SK-N-SH (cell line): ENCODE data around the gene FN3K. TPM values are rescaled to one million over a fixed set of nuclear protein-coding genes. Genes with fewer than 3 reads are reported as not detected.

ENCODE experiments used
- CTCF ChIA-PET: fragments of 300-600, 350-600 bp; formaldehyde crosslinking; extraction: SDS; loops from one replicate; lab custom pipeline; 2021; lab: Yijun Ruan, JAX
- POLR2A ChIA-PET: fragments of 350-600 bp; sonication (Branson Sonifier 250); formaldehyde crosslinking; extraction: SDS; loops from one replicate; lab custom pipeline; 2020; ENCODE audit warnings: antibody characterized with exemption, inconsistent platforms; lab: Yijun Ruan, JAX
- DNase-seq: peaks from one replicate; pipeline ENCODE4 v3.0.0; 2012
- H2AFZ ChIP-seq: fragments of 200-600 bp; sonication (generic); 2 replicates; pipeline ENCODE4 v1.8.1; 2016; ENCODE audit warnings: antibody characterized with exemption, mild to moderate bottlenecking, low read depth
- H3F3A ChIP-seq: fragments of 200-600 bp; sonication (generic); replicated peaks from 2 replicates; pipeline ENCODE3; 2016; ENCODE audit warnings: antibody characterized with exemption, mild to moderate bottlenecking; ENCODE audit not compliant: insufficient read depth
- H3K27ac ChIP-seq, 2 experiments: fragments of 200-500 bp in 1 of 2; fragments of 200-600 bp in 1 of 2; sonication (Bioruptor generic) in 1 of 2; sonication (generic), shearing (Covaris generic) in 1 of 2; 2 replicates each; pipeline versions ENCODE4 v1.5.1 to v1.6.1; 2014 to 2016; ENCODE audit warnings: low read depth in 2 of 2, inconsistent platforms in 1 of 2, low read length in 1 of 2, mild to moderate bottlenecking in 1 of 2, mixed read lengths in 1 of 2
- H3K27me3 ChIP-seq: fragments of 200-600 bp; sonication (generic), shearing (Covaris generic); 2 replicates; pipeline ENCODE4 v1.6.1; 2016; ENCODE audit warnings: mixed run types; ENCODE audit not compliant: insufficient read depth
- H3K36me3 ChIP-seq, 2 experiments: fragments of 200-500 bp in 1 of 2; fragments of 200-600 bp in 1 of 2; sonication (Bioruptor generic) in 1 of 2; sonication (generic) in 1 of 2; replicated peaks in 1 of 2; 2 replicates each; pipeline versions ENCODE3 to v1.5.1; 2014 to 2016; ENCODE audit warnings: low read length in 1 of 2, mild to moderate bottlenecking in 1 of 2; ENCODE audit not compliant: insufficient read depth in 2 of 2, control insufficient read depth in 1 of 2
- H3K4me1 ChIP-seq, 2 experiments: fragments of 200-500 bp in 1 of 2; fragments of 200-600 bp in 1 of 2; sonication (Bioruptor generic) in 1 of 2; sonication (generic), shearing (Covaris generic) in 1 of 2; 2 replicates each; pipeline versions ENCODE4 v1.5.1 to v1.6.1; 2014 to 2016; ENCODE audit warnings: low read depth in 1 of 2, low read length in 1 of 2, mixed run types in 1 of 2; ENCODE audit not compliant: insufficient read depth in 2 of 2, control insufficient read depth in 1 of 2
- H3K4me2 ChIP-seq: fragments of 200-600 bp; sonication (generic), shearing (Covaris generic); 2 replicates; pipeline ENCODE4 v1.6.1; 2017; ENCODE audit warnings: mixed run types
- H3K4me3 ChIP-seq, 2 experiments: fragments of 200-500 bp in 1 of 2; fragments of 200-600 bp in 1 of 2; sonication (Bioruptor generic) in 1 of 2; sonication (generic), shearing (Covaris generic) in 1 of 2; 2 replicates each; pipeline versions ENCODE4 v1.5.1 to v1.8.1; 2014 to 2016; ENCODE audit warnings: low read depth in 2 of 2, inconsistent platforms in 1 of 2, low read length in 1 of 2, mild to moderate bottlenecking in 1 of 2, mixed read lengths in 1 of 2, moderate library complexity in 1 of 2
- H3K79me2 ChIP-seq: fragments of 200-600 bp; sonication (generic); 2 replicates; pipeline ENCODE4 v1.8.1; 2017; ENCODE audit warnings: mild to moderate bottlenecking; ENCODE audit not compliant: insufficient read depth
- H3K9ac ChIP-seq: fragments of 200-600 bp; sonication (generic); 2 replicates; pipeline ENCODE4 v1.6.1; 2017; ENCODE audit warnings: mixed run types
- H3K9me2 ChIP-seq: fragments of 200-600 bp; sonication (generic); 2 replicates; pipeline ENCODE4 v1.6.1; 2017; ENCODE audit warnings: mixed run types
- H3K9me3 ChIP-seq: fragments of 200-600 bp; sonication (generic); 2 replicates; pipeline ENCODE4 v1.6.1; 2017; ENCODE audit warnings: mixed run types, mild to moderate bottlenecking, moderate library complexity
- H4K20me1 ChIP-seq: fragments of 200-600 bp; sonication (generic); 2 replicates; pipeline ENCODE4 v1.6.1; 2017; ENCODE audit warnings: mild to moderate bottlenecking, mixed run types; ENCODE audit not compliant: insufficient read depth
- ELF1 ChIP-seq: IDR thresholded peaks from 2 replicates; pipeline ENCODE4 v1.4.0; 2012
- FOSL2 ChIP-seq: IDR thresholded peaks from 2 replicates; pipeline ENCODE4 v1.4.0; 2012; ENCODE audit warnings: low read depth, mild to moderate bottlenecking, moderate library complexity, borderline replicate concordance
- FOXJ3 ChIP-seq: sonication (generic); formaldehyde crosslinking; IDR thresholded peaks from 2 replicates; pipeline ENCODE4 v1.5.1; 2020; ENCODE audit warnings: mild to moderate bottlenecking, missing genetic modification reagents
- FOXM1 ChIP-seq: IDR thresholded peaks from 2 replicates; pipeline ENCODE4 v1.4.0; 2012; ENCODE audit warnings: low read depth, mild to moderate bottlenecking
- GABPA ChIP-seq: IDR thresholded peaks from 2 replicates; pipeline ENCODE4 v1.4.0; 2012; ENCODE audit warnings: low read depth, mild to moderate bottlenecking
- JUND ChIP-seq: IDR thresholded peaks from 2 replicates; pipeline ENCODE4 v1.4.0; 2012
- MXI1 ChIP-seq: IDR thresholded peaks from 2 replicates; pipeline ENCODE4 v1.6.1; 2012; ENCODE audit warnings: mild to moderate bottlenecking, low read depth, low read length, improper control_type of control experiment
- NFIC ChIP-seq: IDR thresholded peaks from 2 replicates; pipeline ENCODE4 v1.4.0; 2012; ENCODE audit warnings: borderline replicate concordance
- SIN3A ChIP-seq: IDR thresholded peaks from 2 replicates; pipeline ENCODE4 v1.6.1; 2012; ENCODE audit warnings: low read depth, mild to moderate bottlenecking, low read length, moderate library complexity, borderline replicate concordance
- SMC3 ChIP-seq: IDR thresholded peaks from 2 replicates; pipeline ENCODE4 v1.6.1; 2012; ENCODE audit warnings: low read depth, low read length, improper control_type of control experiment
- TAF1 ChIP-seq: IDR thresholded peaks from 2 replicates; pipeline ENCODE4 v1.6.1; 2012; ENCODE audit warnings: low read depth, mild to moderate bottlenecking, low read length, moderate library complexity, borderline replicate concordance
- WGBS: methylation state at CpG from one replicate; pipeline ENCODE4 v1.1.6; 2017; ENCODE audit warnings: low lambda C conversion rate; 5-methylcytosine and 5-hydroxymethylcytosine counted together
- polyA plus RNA-seq, 3 experiments: library from polyadenylated mRNA; depleted of rRNA; stranded (reverse); fragments of >200 nt; gene quantifications; 2 replicates each; pipeline ENCODE4 v1.2.3, GENCODE V29; 2012
- TF ChIP-seq, protein P1 (sequence below): fragments of 200-600 bp; sonication (generic); IDR thresholded peaks from 2 replicates; pipeline ENCODE4 v1.6.1; 2017; ENCODE audit warnings: antibody characterized with exemption, mild to moderate bottlenecking, moderate library complexity
- TF ChIP-seq, protein P2 (sequence below): IDR thresholded peaks from 2 replicates; pipeline ENCODE4; 2012
- TF ChIP-seq, protein P3 (sequence below): IDR thresholded peaks from 2 replicates; pipeline ENCODE4 v1.6.1; 2012; ENCODE audit warnings: mild to moderate bottlenecking, low read depth, low read length, moderate library complexity
- TF ChIP-seq, protein P4 (sequence below): fragments of 150-350 bp; IDR thresholded peaks from 2 replicates; pipeline ENCODE4 v1.6.1; 2016; ENCODE audit warnings: mild to moderate bottlenecking, low read depth, low read length
- TF ChIP-seq, protein P5 (sequence below): fragments of 150-350 bp; IDR thresholded peaks from 2 replicates; pipeline ENCODE4 v1.6.1; 2017; ENCODE audit warnings: antibody characterized with exemption, low read length, low read depth, borderline replicate concordance

FN3K gene
- polyA plus RNA-seq, 1 of the 3 experiments (the other 2 are of a cell fraction) = 9.9 TPM

DNA sequence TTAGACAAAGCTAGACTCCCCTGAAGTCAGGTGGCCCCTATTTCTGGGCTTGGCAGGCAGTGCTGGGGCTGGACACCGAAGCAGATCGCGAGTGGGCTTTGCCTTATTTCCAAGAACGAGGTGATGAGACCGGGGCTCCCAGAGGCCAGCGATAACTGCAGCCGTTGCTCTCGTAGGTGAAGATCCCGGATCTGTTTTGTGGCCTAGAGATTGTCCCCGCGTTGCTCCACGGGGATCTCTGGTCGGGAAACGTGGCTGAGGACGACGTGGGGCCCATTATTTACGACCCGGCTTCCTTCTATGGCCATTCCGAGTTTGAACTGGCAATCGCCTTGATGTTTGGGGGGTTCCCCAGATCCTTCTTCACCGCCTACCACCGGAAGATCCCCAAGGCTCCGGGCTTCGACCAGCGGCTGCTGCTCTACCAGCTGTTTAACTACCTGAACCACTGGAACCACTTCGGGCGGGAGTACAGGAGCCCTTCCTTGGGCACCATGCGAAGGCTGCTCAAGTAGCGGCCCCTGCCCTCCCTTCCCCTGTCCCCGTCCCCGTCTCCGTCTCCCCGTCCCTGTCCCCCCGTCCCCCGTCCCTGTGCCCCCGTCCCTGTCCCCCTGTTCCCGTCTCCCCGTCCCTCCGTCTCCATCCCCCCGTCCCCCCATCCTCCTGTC lies 15.0 kb downstream of the FN3K start:
- Histone ChIP-seq H3K36me3 (peaks cover 0 to 16% of the 10 kb centered on the region in 2 experiments), H3K27ac (no peak overlapping the region), H3K9me2 (no peaks in the 10 kb centered on the region), H3K79me2 (peaks cover 31% of the 10 kb centered on the region), H3F3A (peaks cover 9% of the 10 kb centered on the region), H3K9me3 (no peaks in the 10 kb centered on the region)
- no peak for DNase-seq
- TF ChIP-seq FOXJ3 (CRISPR knock-in tag) (no peak), FOXM1 (no peak), GABPA (no peak), JUND (no peak), TAF1 (no peak), MXI1 (no peak), NFIC (no peak), FOSL2 (no peak), SMC3 (no peak), ELF1 (no peak), SIN3A (no peak)
- TF ChIP-seq, protein P1, sequence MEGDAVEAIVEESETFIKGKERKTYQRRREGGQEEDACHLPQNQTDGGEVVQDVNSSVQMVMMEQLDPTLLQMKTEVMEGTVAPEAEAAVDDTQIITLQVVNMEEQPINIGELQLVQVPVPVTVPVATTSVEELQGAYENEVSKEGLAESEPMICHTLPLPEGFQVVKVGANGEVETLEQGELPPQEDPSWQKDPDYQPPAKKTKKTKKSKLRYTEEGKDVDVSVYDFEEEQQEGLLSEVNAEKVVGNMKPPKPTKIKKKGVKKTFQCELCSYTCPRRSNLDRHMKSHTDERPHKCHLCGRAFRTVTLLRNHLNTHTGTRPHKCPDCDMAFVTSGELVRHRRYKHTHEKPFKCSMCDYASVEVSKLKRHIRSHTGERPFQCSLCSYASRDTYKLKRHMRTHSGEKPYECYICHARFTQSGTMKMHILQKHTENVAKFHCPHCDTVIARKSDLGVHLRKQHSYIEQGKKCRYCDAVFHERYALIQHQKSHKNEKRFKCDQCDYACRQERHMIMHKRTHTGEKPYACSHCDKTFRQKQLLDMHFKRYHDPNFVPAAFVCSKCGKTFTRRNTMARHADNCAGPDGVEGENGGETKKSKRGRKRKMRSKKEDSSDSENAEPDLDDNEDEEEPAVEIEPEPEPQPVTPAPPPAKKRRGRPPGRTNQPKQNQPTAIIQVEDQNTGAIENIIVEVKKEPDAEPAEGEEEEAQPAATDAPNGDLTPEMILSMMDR = no peak
- TF ChIP-seq, protein P2, sequence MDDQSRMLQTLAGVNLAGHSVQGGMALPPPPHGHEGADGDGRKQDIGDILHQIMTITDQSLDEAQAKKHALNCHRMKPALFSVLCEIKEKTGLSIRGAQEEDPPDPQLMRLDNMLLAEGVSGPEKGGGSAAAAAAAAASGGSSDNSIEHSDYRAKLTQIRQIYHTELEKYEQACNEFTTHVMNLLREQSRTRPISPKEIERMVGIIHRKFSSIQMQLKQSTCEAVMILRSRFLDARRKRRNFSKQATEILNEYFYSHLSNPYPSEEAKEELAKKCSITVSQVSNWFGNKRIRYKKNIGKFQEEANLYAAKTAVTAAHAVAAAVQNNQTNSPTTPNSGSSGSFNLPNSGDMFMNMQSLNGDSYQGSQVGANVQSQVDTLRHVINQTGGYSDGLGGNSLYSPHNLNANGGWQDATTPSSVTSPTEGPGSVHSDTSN = no peak
- TF ChIP-seq, protein P3, sequence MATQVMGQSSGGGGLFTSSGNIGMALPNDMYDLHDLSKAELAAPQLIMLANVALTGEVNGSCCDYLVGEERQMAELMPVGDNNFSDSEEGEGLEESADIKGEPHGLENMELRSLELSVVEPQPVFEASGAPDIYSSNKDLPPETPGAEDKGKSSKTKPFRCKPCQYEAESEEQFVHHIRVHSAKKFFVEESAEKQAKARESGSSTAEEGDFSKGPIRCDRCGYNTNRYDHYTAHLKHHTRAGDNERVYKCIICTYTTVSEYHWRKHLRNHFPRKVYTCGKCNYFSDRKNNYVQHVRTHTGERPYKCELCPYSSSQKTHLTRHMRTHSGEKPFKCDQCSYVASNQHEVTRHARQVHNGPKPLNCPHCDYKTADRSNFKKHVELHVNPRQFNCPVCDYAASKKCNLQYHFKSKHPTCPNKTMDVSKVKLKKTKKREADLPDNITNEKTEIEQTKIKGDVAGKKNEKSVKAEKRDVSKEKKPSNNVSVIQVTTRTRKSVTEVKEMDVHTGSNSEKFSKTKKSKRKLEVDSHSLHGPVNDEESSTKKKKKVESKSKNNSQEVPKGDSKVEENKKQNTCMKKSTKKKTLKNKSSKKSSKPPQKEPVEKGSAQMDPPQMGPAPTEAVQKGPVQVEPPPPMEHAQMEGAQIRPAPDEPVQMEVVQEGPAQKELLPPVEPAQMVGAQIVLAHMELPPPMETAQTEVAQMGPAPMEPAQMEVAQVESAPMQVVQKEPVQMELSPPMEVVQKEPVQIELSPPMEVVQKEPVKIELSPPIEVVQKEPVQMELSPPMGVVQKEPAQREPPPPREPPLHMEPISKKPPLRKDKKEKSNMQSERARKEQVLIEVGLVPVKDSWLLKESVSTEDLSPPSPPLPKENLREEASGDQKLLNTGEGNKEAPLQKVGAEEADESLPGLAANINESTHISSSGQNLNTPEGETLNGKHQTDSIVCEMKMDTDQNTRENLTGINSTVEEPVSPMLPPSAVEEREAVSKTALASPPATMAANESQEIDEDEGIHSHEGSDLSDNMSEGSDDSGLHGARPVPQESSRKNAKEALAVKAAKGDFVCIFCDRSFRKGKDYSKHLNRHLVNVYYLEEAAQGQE = no peak
- TF ChIP-seq, protein P4, sequence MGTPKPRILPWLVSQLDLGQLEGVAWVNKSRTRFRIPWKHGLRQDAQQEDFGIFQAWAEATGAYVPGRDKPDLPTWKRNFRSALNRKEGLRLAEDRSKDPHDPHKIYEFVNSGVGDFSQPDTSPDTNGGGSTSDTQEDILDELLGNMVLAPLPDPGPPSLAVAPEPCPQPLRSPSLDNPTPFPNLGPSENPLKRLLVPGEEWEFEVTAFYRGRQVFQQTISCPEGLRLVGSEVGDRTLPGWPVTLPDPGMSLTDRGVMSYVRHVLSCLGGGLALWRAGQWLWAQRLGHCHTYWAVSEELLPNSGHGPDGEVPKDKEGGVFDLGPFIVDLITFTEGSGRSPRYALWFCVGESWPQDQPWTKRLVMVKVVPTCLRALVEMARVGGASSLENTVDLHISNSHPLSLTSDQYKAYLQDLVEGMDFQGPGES = no peak
- TF ChIP-seq, protein P5, sequence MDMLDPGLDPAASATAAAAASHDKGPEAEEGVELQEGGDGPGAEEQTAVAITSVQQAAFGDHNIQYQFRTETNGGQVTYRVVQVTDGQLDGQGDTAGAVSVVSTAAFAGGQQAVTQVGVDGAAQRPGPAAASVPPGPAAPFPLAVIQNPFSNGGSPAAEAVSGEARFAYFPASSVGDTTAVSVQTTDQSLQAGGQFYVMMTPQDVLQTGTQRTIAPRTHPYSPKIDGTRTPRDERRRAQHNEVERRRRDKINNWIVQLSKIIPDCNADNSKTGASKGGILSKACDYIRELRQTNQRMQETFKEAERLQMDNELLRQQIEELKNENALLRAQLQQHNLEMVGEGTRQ = no peak
- TF ChIP-seq, all 33 proteins: peak for 0
- H3K4me1 ChIP-seq = peaks cover 6 to 9% of the 10 kb centered on the region in 2 experiments; a peak in 1 of 4 replicates
- H3K9ac ChIP-seq = no peak overlapping the region
- H3K4me2 ChIP-seq = no peak overlapping the region
- H3K4me3 ChIP-seq = no peak overlapping the region; a peak in 1 of 4 replicates
- ChIA-PET POLR2A (no interaction called here), CTCF (no interaction called here)
- no peaks in the 10 kb centered on the region for H3K27me3 ChIP-seq
- peaks cover 20% of the 10 kb centered on the region for H4K20me1 ChIP-seq
- 90% methylated on average over 40 of the region's 40 CpGs for WGBS
- H2AFZ ChIP-seq = no peak overlapping the region
